T-cell (primary cell): Measurements from ENCODE around the gene ZCCHC3. TPM values are rescaled to one million over a fixed set of nuclear protein-coding genes. Genes with fewer than 3 reads are reported as not detected.

Experiments
- ATAC-seq, 4 experiments: fragments of 200-7000 bp in 3 of 4; fragments of 150-1000 bp in 1 of 4; cut with Tn5 transposase; replicated peaks in 1 of 4; 1 replicate in 3 of 4; 2 replicates in 1 of 4; pipeline ENCODE4 v1.10.0; 2021; ENCODE audit warnings: moderate library complexity in 3 of 4, mild to moderate bottlenecking in 2 of 4, moderate number of reproducible peaks in 1 of 4
- CTCF ChIA-PET, 2 donors: fragments of 300-600 bp; sonication (Branson Sonifier 250); formaldehyde crosslinking; loops; one replicate each; lab custom pipeline; 2022; ENCODE audit warnings: antibody characterized with exemption in 2 of 2; lab: Charles Lee
- POLR2A ChIA-PET, 2 donors: fragments of 300-600 bp; sonication (Branson Sonifier 250); formaldehyde crosslinking; loops; one replicate each; lab custom pipeline; 2022; ENCODE audit warnings: antibody characterized with exemption in 2 of 2; lab: Charles Lee
- DNase-seq, 35 experiments: peaks; one replicate each; pipeline versions ENCODE4 v3.0.0 to v3.0.0-alpha.2; 2013 to 2023
- H3K27ac ChIP-seq: one replicate; pipeline ENCODE4 v1.5.1; 2013; ENCODE audit warnings: low read length
- H3K27me3 ChIP-seq, 2 experiments: replicated peaks in 1 of 2; 1 replicate in 1 of 2; 2 replicates in 1 of 2; pipeline versions ENCODE4 v1.6.1 to v1.7.0; 2013; ENCODE audit warnings: low read length in 1 of 2, mixed read lengths in 1 of 2; ENCODE audit not compliant: control insufficient read depth in 2 of 2, insufficient read depth in 2 of 2; ENCODE audit errors: extremely low read depth in 1 of 2
- H3K36me3 ChIP-seq, 2 donors: 1 replicate in 1 of 2; 2 replicates in 1 of 2; pipeline versions ENCODE4 v1.6.1 to v1.7.0; 2013; ENCODE audit warnings: low read length in 1 of 2; ENCODE audit not compliant: control insufficient read depth in 2 of 2, insufficient read depth in 1 of 2; ENCODE audit errors: extremely low read depth in 1 of 2
- H3K4me1 ChIP-seq, 2 experiments: 1 replicate in 1 of 2; 2 replicates in 1 of 2; pipeline versions ENCODE4 v1.6.1 to v1.7.0; 2013; ENCODE audit warnings: low read length in 2 of 2, mixed read lengths in 1 of 2; ENCODE audit not compliant: insufficient read depth in 2 of 2, control insufficient read depth in 1 of 2; ENCODE audit errors: extremely low read depth in 1 of 2
- H3K4me3 ChIP-seq, 2 donors: 1 replicate in 1 of 2; 2 replicates in 1 of 2; pipeline versions ENCODE4 v1.5.1 to v1.7.0; 2013; ENCODE audit warnings: mild to moderate bottlenecking in 2 of 2, low read length in 1 of 2, moderate library complexity in 1 of 2; ENCODE audit not compliant: control insufficient read depth in 1 of 2; ENCODE audit errors: extremely low read depth in 1 of 2
- H3K9me3 ChIP-seq: 2 replicates; pipeline ENCODE4 v1.7.0; 2013
- H3K27ac Mint-ChIP-seq, 2 donors: one replicate each; pipeline ENCODE4 v1.8.0; 2020 to 2021; ENCODE audit warnings: mild to moderate bottlenecking in 2 of 2, mixed read lengths in 2 of 2
- H3K27me3 Mint-ChIP-seq, 2 donors: one replicate each; pipeline ENCODE4 v1.8.0; 2021 to 2022; ENCODE audit warnings: mixed read lengths in 2 of 2
- H3K36me3 Mint-ChIP-seq: one replicate; pipeline ENCODE4 v1.8.0; 2021; ENCODE audit warnings: mixed read lengths
- H3K4me1 Mint-ChIP-seq, 3 donors: one replicate each; pipeline ENCODE4 v1.8.0; 2020 to 2022; ENCODE audit warnings: mixed read lengths in 3 of 3, mild to moderate bottlenecking in 1 of 3
- H3K4me3 Mint-ChIP-seq, 3 donors: one replicate each; pipeline ENCODE4 v1.8.0; 2020 to 2022; ENCODE audit warnings: mild to moderate bottlenecking in 3 of 3, mixed read lengths in 3 of 3, moderate library complexity in 3 of 3
- H3K9me3 Mint-ChIP-seq, 3 donors: one replicate each; pipeline ENCODE4 v1.8.0; 2020 to 2022; ENCODE audit warnings: mixed read lengths in 3 of 3
- WGBS: methylation state at CpG from one replicate; pipeline ENCODE4 v1.1.5; 2013; ENCODE audit warnings: missing lambda C conversion rate; ENCODE audit not compliant: insufficient coverage; 5-methylcytosine and 5-hydroxymethylcytosine counted together
- total RNA-seq, 35 experiments: library from RNA in 6 of 35; stranded (reverse) in 6 of 35; fragments of 120-200 nt in 1 of 35; gene quantifications; one replicate each; pipeline versions ENCODE4 v1.2.1 to v1.2.4 and lab custom pipeline; 2013 to 2026

The ZCCHC3 gene
- total RNA-seq, 5 donors from 2014 or later (not counting 1 experiment from before 2014, with no cell fraction given) = 16.7 to 30.2 (median 27.3) TPM

DNA sequence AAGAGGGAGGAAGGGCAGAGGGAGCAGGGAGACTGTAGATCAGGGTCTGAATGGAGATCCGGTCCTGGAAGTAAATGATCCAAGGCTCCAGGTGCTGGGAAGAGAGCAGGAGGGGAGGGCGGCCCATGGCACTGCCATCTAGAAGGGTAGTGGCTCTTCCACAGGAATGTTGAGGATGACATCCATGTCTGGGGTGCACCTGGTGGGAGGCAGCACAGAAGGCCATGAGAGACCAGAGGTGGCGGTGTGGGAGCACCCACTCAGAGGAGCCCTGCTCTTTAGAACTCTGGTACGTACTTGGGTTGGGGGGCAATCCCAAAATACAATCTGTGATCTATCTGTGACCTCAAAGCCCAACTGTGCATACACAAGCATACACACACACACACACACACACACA lies 26.3 kb upstream of the ZCCHC3 start:
- Histone ChIP-seq H3K36me3 (no peaks in the 10 kb centered on the region), H3K9me3 (no peaks in the 10 kb centered on the region), H3K4me1 (peaks cover 0 to 7% of the 10 kb centered on the region in 2 experiments), H3K4me3 (no peak overlapping the region), H3K27me3 (peaks cover 0 to 8% of the 10 kb centered on the region in 2 experiments), H3K27ac (no peak overlapping the region)
- DNase-seq (no peak), ATAC-seq (no peak)
- Mint-ChIP-seq H3K4me1 (peaks cover 8 to 12% (median 8%) of the 10 kb centered on the region in 3 donors), H3K9me3 (no peaks in the 10 kb centered on the region), H3K27ac (no peak overlapping the region), H3K4me3 (no peak overlapping the region), H3K27me3 (peaks cover 0 to 4% of the 10 kb centered on the region in 2 donors), H3K36me3 (peaks cover 3% of the 10 kb centered on the region)
- POLR2A ChIA-PET = no interaction called here
- CTCF ChIA-PET = no interaction called here
- WGBS = 95% methylated on average over 2 of the region's 4 CpGs

DNA sequence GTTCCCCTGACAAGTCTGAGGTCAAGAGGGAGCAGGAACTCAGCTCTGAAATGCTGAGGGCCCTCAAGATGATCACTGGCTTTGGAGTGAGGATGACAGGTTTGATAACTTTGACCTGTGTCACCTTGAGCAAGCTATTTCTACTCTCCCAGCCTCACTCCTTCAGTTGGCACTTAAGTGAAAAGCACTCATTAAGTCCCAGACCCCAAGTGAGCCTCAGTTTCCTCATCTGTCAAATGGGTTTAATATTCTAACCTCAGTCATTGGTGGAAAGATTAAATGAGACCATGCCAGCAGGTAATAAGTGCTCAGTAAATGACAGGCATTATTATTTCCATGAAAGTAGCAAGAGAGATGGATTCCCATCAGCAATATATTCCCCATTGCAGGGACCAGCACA lies 25.8 kb upstream of the ZCCHC3 start:
- DNase-seq (no peak), ATAC-seq (no peak)
- CTCF ChIA-PET = no interaction called here
- peaks cover 7% of the 10 kb centered on the region for H3K36me3 Mint-ChIP-seq
- H3K27ac ChIP-seq = no peak overlapping the region
- POLR2A ChIA-PET = no interaction called here
- no peak overlapping the region for H3K27ac Mint-ChIP-seq
- H3K9me3 Mint-ChIP-seq = no peaks in the 10 kb centered on the region
- H3K36me3 ChIP-seq = peaks cover 0 to 3% of the 10 kb centered on the region in 2 donors
- peaks cover 0 to 5% of the 10 kb centered on the region in 2 experiments for H3K27me3 ChIP-seq
- no peak overlapping the region for H3K4me3 ChIP-seq
- no peaks in the 10 kb centered on the region for H3K9me3 ChIP-seq
- H3K4me3 Mint-ChIP-seq = no peak overlapping the region
- peaks cover 0 to 1% of the 10 kb centered on the region in 2 donors for H3K27me3 Mint-ChIP-seq
- peaks cover 5 to 8% (median 6%) of the 10 kb centered on the region in 3 donors for H3K4me1 Mint-ChIP-seq
- peaks cover 0 to 7% of the 10 kb centered on the region in 2 experiments for H3K4me1 ChIP-seq

DNA sequence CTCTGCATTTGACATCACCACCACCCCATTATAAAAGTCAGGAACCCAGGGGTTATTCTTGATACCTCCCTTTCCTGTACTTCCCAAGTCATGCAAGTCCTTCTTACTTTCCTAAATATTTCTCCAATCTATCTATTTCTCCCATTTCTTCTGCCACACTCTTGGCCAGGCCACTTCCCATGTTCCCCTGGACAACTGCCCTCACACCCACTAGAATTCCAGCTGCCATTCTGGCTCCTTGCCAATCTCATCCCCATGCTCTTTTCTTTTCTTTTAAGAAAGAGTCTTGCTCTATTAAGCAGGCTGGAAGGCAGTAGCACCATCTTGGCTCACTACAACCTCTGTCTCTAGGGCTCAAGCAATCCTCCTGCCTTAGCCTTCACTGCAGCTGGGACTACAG lies 24.7 kb upstream of the ZCCHC3 start:
- Mint-ChIP-seq H3K36me3 (peaks cover 7% of the 10 kb centered on the region), H3K4me3 (no peak overlapping the region), H3K27me3 (no peaks in the 10 kb centered on the region), H3K9me3 (no peaks in the 10 kb centered on the region), H3K4me1 (no peaks in the 10 kb centered on the region), H3K27ac (no peak overlapping the region)
- POLR2A ChIA-PET = no interaction called here
- CTCF ChIA-PET = no interaction called here
- Histone ChIP-seq H3K27ac (no peak overlapping the region), H3K9me3 (no peaks in the 10 kb centered on the region), H3K36me3 (peaks cover 0 to 9% of the 10 kb centered on the region in 2 donors), H3K27me3 (no peaks in the 10 kb centered on the region), H3K4me1 (no peaks in the 10 kb centered on the region), H3K4me3 (no peak overlapping the region)
- no peak for DNase-seq
- no peak for ATAC-seq

DNA sequence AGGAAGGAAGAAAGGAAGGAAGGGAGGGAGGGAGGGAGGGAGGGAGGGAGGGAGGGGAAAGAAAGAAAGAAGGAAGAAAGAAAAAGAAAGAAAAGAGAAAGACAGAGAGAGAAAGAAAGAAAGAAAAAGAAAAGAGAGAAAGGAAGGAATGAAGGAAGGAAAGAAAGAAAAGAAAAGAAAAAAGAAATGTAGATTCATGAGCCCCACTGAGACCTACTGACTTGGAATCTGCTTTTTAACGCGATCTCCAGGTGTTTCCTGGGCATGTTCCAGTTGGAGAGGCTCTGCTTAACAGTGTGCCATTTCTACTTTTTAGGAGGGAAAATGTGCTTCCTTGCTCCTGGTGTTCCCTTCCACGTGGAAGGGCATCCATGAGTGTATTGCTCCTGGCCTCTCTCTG lies 23.5 kb upstream of the ZCCHC3 start:
- DNase-seq (no peak), ATAC-seq (no peak)
- H3K9me3 ChIP-seq = no peaks in the 10 kb centered on the region
- H3K4me1 Mint-ChIP-seq = no peaks in the 10 kb centered on the region
- no peak overlapping the region for H3K27ac ChIP-seq
- no peak overlapping the region for H3K4me3 Mint-ChIP-seq
- no peak overlapping the region for H3K27ac Mint-ChIP-seq
- no peaks in the 10 kb centered on the region for H3K9me3 Mint-ChIP-seq
- H3K4me1 ChIP-seq = no peaks in the 10 kb centered on the region
- no peaks in the 10 kb centered on the region for H3K27me3 Mint-ChIP-seq
- no peak overlapping the region for H3K4me3 ChIP-seq
- peaks cover 7% of the 10 kb centered on the region for H3K36me3 Mint-ChIP-seq
- H3K27me3 ChIP-seq = no peaks in the 10 kb centered on the region
- peaks cover 0 to 9% of the 10 kb centered on the region in 2 donors for H3K36me3 ChIP-seq
- ChIA-PET CTCF (interaction anchor here in 1 of 2 donors (0.6 kb wide), 1 partner anchor 110 kb away, joined by 3 read pairs; no protein-coding TSS in a partner anchor), POLR2A (no interaction called here)
- 60% methylated on average over 3 of the region's 3 CpGs for WGBS

DNA sequence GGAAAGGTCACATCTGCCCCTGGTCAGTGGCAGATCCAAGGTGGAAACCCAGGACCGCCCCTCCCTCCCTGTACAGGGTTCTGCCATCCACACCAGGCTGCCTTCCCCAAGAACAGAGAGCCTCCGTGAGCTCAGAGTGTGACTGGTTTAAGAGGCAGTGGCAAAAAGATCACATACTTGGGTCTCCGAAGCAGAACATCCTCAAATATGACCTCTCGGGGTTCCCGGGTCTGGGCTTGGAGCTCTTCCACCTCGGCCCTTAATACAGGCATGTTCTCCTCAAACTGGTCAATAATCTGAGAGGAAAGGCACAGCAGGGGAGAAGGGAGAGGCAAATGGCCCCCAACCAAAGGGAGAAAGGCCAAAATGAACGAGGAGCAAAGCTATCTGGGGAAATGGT lies 21.6 kb upstream of the ZCCHC3 start:
- Histone ChIP-seq H3K27ac (no peak overlapping the region), H3K4me3 (no peak overlapping the region), H3K27me3 (no peaks in the 10 kb centered on the region), H3K36me3 (peaks cover 0 to 9% of the 10 kb centered on the region in 2 donors), H3K4me1 (no peaks in the 10 kb centered on the region), H3K9me3 (no peaks in the 10 kb centered on the region)
- CTCF ChIA-PET = no interaction called here
- DNase-seq = no peak
- H3K9me3 Mint-ChIP-seq = no peaks in the 10 kb centered on the region
- H3K27me3 Mint-ChIP-seq = no peaks in the 10 kb centered on the region
- H3K4me1 Mint-ChIP-seq = no peaks in the 10 kb centered on the region
- no peak for ATAC-seq
- H3K27ac Mint-ChIP-seq = no peak overlapping the region
- H3K36me3 Mint-ChIP-seq = peaks cover 7% of the 10 kb centered on the region
- 64% methylated on average over 3 of the region's 7 CpGs for WGBS
- H3K4me3 Mint-ChIP-seq = no peak overlapping the region
- POLR2A ChIA-PET = no interaction called here

DNA sequence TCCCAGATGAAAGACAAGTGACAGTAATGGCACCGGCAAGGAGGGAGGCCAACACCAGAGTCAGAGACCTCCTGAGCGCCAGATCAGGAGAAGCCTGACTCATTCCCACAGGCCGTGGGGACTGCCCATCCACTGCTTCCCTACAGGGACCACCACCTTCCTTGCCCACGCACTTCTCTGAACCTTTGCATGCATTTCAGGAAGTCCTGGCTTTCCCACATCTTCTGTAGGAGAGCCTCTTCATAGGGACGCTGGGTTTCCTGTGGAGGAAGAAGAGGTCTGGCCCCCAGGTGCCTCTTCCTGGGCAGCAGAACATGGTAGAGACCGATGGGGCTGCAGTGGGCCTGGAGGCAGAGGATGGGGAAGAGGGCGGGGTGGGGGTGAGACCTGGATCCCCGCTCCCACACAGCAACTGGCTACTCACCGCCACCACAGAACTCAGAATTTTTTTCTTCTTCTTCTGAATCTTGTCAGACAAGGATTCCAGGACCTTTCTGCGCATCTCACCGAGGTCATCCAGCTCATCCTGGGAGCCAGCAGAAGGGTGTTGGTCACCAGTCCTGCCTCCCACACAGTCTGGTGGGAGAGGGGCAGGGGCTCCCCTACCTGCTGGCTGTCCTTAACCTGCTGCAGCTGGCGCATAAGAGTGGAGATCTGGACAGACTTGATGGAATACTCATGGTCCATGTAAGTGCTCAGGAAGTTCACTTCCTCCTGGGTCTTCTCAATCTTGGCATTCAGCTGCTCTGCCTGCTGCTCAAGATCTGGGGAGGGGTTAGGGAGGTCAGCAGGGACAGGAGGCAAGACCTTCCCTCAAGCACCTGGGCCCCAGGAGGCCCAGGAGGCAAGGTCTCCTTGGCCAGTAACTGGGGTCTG lies 20.5 kb upstream of the ZCCHC3 start:
- H3K27ac Mint-ChIP-seq = no peak overlapping the region
- Histone ChIP-seq H3K9me3 (no peaks in the 10 kb centered on the region), H3K36me3 (peaks cover 0 to 9% of the 10 kb centered on the region in 2 donors), H3K4me3 (no peak overlapping the region), H3K27ac (no peak overlapping the region), H3K4me1 (no peaks in the 10 kb centered on the region), H3K27me3 (no peaks in the 10 kb centered on the region)
- H3K9me3 Mint-ChIP-seq = no peaks in the 10 kb centered on the region
- ATAC-seq (no peak), DNase-seq (no peak)
- CTCF ChIA-PET = no interaction called here
- no peaks in the 10 kb centered on the region for H3K4me1 Mint-ChIP-seq
- no peaks in the 10 kb centered on the region for H3K27me3 Mint-ChIP-seq
- POLR2A ChIA-PET = no interaction called here
- WGBS = 96% methylated on average over 4 of the region's 12 CpGs
- H3K4me3 Mint-ChIP-seq = no peak overlapping the region
- peaks cover 7% of the 10 kb centered on the region for H3K36me3 Mint-ChIP-seq
